Left lung (tissue), 10 donors: ENCODE data around the gene CEP63. TPM values are rescaled to one million over a fixed set of nuclear protein-coding genes. Genes with fewer than 3 reads are reported as not detected.
"Not testable (repeated sequence)": the region's sequence is repeated elsewhere in the genome, so short reads cannot be mapped to it uniquely, and the experiment has no call there.

Source experiments
- ATAC-seq: fragments of 200-7000 bp; cut with Tn5 transposase; one replicate; pipeline ENCODE4 v1.9.1; 2020; ENCODE audit warnings: moderate library complexity
- DNase-seq, 4 donors: peaks; one replicate each; pipeline ENCODE4 v3.0.0-alpha.2; 2013 to 2020
- H3K27ac ChIP-seq, 2 donors: fragments of 200-600 bp; sonication (generic) in 1 of 2; one replicate each; pipeline versions ENCODE4 v1.5.0 to v1.8.0; 2020 to 2021
- H3K27me3 ChIP-seq, 2 donors: fragments of 200-600 bp; sonication (generic) in 1 of 2; one replicate each; pipeline versions ENCODE4 v1.5.0 to v1.8.0; 2020 to 2021
- H3K36me3 ChIP-seq, 2 donors: fragments of 200-600 bp; sonication (generic) in 1 of 2; one replicate each; pipeline versions ENCODE4 v1.5.0 to v1.8.0; 2020 to 2021
- H3K4me1 ChIP-seq, 2 donors: fragments of 200-600 bp; one replicate each; pipeline ENCODE4 v1.8.0; 2021
- H3K4me3 ChIP-seq, 2 donors: fragments of 200-600 bp; sonication (generic) in 1 of 2; one replicate each; pipeline versions ENCODE4 v1.5.0 to v1.8.0; 2020 to 2021; ENCODE audit warnings: mild to moderate bottlenecking in 1 of 2
- H3K9me3 ChIP-seq, 2 donors: fragments of 200-600 bp; sonication (generic) in 1 of 2; one replicate each; pipeline versions ENCODE4 v1.5.0 to v1.8.0; 2020 to 2021
- intact Hi-C, 2 donors: fragments of 100-400 bp; cut with DNase I; formaldehyde crosslinking; loops; one replicate each; pipeline versions ENCODE4 v1.11.2 to v1.14.2; 2022
- polyA plus RNA-seq, 6 donors: library from polyadenylated mRNA; unstranded; fragments of 120-200 nt; gene quantifications; one replicate each; pipeline ENCODE4 v1.2.1, GENCODE V29; 2013; ENCODE audit not compliant: insufficient read length in 6 of 6
- total RNA-seq, 2 donors: library from RNA; stranded (reverse); fragmentation: NEBNext Ultra II Directional; extraction: Animal tissue kit (Norgen Biotek cat#: 25700); gene quantifications; one replicate each; pipeline ENCODE4 v1.2.1, GENCODE V29; 2021
- TF ChIP-seq, protein P1 (sequence below), 2 donors: fragments of 200-600 bp; sonication (generic) in 1 of 2; IDR thresholded peaks; one replicate each; pipeline versions ENCODE4 v1.5.0 to v1.8.0; 2021; ENCODE audit warnings: antibody characterized with exemption in 2 of 2
- donor health status: DM: no; HTN: yes; CAD: no.
- donor health status: DM: no; HTN: no; CAD: no.

Gene CEP63
- total and polyA plus RNA-seq, 8 donors: 16.1 to 40.4 (median 32.7) TPM

DNA sequence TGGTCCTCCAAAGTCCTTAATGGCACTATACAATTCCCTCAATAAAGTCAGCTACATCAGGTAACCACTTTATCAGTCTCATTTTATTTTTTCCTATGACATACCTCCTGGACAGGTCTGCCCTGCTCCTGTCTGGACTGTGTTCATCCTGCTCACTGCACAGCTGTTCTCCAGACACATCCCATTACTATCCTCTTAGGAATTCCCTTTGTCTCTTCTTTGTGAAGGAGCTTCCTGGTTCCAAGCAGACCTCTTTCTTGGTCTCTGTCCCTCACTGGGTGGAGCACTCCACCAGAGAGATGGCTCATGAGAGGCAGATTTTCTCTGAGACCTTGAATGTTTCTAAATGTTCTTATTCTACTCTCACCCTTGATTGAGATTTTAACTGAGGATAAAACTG is 104.9 kb downstream of the CEP63 start:
- H3K36me3 ChIP-seq: no peaks in the 10 kb centered on the region
- intact Hi-C loops: no loop called here
- TF ChIP-seq, protein P1, sequence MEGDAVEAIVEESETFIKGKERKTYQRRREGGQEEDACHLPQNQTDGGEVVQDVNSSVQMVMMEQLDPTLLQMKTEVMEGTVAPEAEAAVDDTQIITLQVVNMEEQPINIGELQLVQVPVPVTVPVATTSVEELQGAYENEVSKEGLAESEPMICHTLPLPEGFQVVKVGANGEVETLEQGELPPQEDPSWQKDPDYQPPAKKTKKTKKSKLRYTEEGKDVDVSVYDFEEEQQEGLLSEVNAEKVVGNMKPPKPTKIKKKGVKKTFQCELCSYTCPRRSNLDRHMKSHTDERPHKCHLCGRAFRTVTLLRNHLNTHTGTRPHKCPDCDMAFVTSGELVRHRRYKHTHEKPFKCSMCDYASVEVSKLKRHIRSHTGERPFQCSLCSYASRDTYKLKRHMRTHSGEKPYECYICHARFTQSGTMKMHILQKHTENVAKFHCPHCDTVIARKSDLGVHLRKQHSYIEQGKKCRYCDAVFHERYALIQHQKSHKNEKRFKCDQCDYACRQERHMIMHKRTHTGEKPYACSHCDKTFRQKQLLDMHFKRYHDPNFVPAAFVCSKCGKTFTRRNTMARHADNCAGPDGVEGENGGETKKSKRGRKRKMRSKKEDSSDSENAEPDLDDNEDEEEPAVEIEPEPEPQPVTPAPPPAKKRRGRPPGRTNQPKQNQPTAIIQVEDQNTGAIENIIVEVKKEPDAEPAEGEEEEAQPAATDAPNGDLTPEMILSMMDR (IDR thresholded peaks at IDR 0.05): no peak
- peaks cover 0 to 6% of the 10 kb centered on the region in 2 donors for H3K4me1 ChIP-seq
- H3K27me3 ChIP-seq: no peaks in the 10 kb centered on the region
- H3K4me3 ChIP-seq: no peak overlapping the region
- H3K9me3 ChIP-seq: no peaks in the 10 kb centered on the region
- peak overlapping the region in 1 of 2 donors; percentile 23 for H3K27ac ChIP-seq
- DNase-seq (no peak), ATAC-seq (no peak)

DNA sequence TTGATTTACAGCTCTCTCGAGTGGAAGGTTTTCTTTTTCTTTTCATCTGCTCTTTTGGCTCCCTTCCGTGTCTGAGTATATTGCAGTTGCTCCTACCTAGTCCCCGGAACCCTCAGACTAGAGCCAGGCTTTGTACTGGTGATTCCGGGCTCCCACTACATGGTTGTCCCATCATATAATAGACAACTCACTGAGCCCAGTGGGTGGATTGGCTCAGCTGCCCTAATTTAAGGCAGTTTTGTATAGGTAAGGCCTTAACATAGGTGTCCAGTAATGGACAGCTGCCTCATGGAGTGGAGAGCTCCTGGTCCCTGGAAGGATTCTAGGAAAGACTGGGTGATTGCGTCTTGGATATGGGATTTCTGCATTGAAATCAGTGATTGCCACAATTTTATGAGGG is 106.9 kb downstream of the CEP63 start:
- Histone ChIP-seq H3K4me1 (peaks cover 0 to 9% of the 10 kb centered on the region in 2 donors), H3K9me3 (no peaks in the 10 kb centered on the region), H3K4me3 (no peak overlapping the region), H3K27me3 (no peaks in the 10 kb centered on the region), H3K27ac (no peak overlapping the region), H3K36me3 (no peaks in the 10 kb centered on the region)
- intact Hi-C loops: no loop called here
- TF ChIP-seq, protein P1 (IDR thresholded peaks at IDR 0.05): no peak
- ATAC-seq: no peak
- no peak for DNase-seq

DNA sequence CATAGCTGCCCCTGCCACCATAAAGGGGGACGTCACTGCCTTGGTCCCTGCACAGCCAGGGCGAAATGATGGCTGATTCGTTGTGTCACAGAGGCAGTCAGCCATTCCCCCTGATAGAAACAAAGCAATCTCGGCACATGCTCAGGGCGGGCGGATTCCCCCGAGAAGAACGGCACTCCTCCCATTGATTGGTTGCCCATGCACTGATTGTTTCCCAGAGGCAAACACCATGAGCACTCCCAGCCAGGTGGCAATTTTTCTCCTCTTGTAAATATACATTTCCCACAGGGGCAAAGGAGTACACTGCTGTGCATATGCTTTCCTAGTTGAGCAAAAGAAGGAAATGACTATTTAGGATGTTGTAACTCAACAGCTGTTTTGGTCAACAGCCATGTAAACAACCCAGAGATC is 108.5 kb downstream of the CEP63 start:
- TF ChIP-seq, protein P1 (IDR thresholded peaks at IDR 0.05): no peak
- Histone ChIP-seq H3K4me3 (no peak overlapping the region), H3K36me3 (no peaks in the 10 kb centered on the region), H3K27ac (peak overlapping the region in 1 of 2 donors; percentile 87), H3K9me3 (no peaks in the 10 kb centered on the region), H3K27me3 (no peaks in the 10 kb centered on the region), H3K4me1 (peaks cover 0 to 15% of the 10 kb centered on the region in 2 donors)
- ATAC-seq: no peak
- intact Hi-C loops: no loop called here
- peak in 1 of 4 donors; percentile 31 for DNase-seq

DNA sequence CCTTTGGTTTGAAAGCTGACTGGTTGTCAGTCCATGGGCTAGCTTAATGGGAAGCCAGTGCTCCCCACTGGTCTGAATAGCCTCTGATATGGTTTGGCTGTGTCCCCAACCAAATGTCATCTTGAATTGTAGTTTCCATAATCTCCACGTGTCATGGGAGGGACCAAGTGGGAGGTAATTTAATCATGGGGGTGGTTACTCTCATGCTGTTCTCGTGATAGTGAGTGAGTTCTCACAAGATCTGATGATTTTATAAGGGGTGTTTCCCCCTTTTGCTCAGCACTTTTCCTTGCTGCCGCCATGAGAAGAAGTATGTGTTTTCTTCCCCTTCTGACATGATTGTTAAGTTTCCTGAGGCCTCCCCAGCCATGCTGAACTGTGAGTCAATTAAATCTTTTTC is 109.1 kb downstream of the CEP63 start:
- H3K27ac ChIP-seq: peak overlapping the region in 1 of 2 donors; percentile 87
- peaks cover 0 to 15% of the 10 kb centered on the region in 2 donors for H3K4me1 ChIP-seq
- H3K9me3 ChIP-seq, ATAC-seq, H3K27me3 ChIP-seq, H3K36me3 ChIP-seq, DNase-seq, H3K4me3 ChIP-seq, intact Hi-C loops: not testable (repeated sequence)

DNA sequence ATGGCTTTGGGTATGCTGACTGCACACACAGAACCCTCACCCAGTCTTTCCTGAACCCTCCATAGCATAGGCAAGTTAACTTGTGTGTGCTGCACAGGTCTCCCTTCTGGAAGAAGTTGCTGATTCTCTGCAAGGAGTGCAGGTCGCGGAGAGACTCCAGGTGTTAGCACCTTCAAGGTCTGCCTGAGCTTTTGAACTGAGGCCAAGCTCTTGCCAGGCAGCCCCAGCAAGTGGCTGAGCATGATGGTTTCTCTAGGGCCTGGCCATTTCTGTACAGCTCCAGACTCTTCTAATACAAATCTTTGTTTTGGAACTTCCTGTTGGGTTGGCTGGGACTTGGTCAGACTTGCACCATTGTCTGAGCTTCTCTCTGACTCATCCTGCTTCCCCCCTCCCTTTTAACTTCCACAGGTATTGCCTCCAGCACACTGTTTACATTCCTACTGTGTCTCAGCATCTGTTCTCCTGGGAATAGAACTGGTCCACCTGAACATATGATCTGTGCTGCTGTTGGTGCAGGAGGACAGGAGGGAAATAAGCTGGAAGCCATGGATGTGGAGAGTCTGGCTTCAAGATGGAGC is 111.6 kb downstream of the CEP63 start:
- TF ChIP-seq, protein P1 (IDR thresholded peaks at IDR 0.05): no peak
- Histone ChIP-seq H3K9me3 (no peaks in the 10 kb centered on the region), H3K27me3 (no peaks in the 10 kb centered on the region), H3K36me3 (no peaks in the 10 kb centered on the region), H3K4me3 (no peak overlapping the region), H3K4me1 (peaks cover 0 to 23% of the 10 kb centered on the region in 2 donors), H3K27ac (peak overlapping the region in 1 of 2 donors; percentile 83)
- DNase-seq: no peak
- intact Hi-C loops: no loop called here
- no peak for ATAC-seq
